K562 (cell line): ENCODE results near the gene FHIT. TPM values are rescaled to one million over a fixed set of nuclear protein-coding genes. Genes with fewer than 3 reads are reported as not detected.
A peak's percentile ranks its signal among the peaks of the same experiment; 100 is the strongest.

Experiments used
- JUNB ChIP-seq: fragments of 450-650 bp; formaldehyde crosslinking; conservative IDR thresholded peaks from 2 replicates; pipeline ENCODE4 v1.4.0; 2020; ENCODE audit warnings: mild to moderate bottlenecking
- KAT2B ChIP-seq: IDR thresholded peaks from one replicate; pipeline ENCODE4 v1.6.1; 2012; ENCODE audit warnings: low read depth, mild to moderate bottlenecking, control low read depth, inconsistent platforms, low read length, moderate library complexity
- PHB ChIP-seq: fragments of 250-450 bp; sonication (Bioruptor Pico); IDR thresholded peaks from 2 replicates; pipeline ENCODE4 v1.5.0; 2021
- RREB1 ChIP-seq: fragments of 250-450 bp; sonication (Bioruptor Pico); IDR thresholded peaks from 2 replicates; pipeline ENCODE4 v1.4.0; 2020
- SP2 ChIP-seq: IDR thresholded peaks from 2 replicates; pipeline ENCODE4 v1.6.1; 2011; ENCODE audit warnings: mild to moderate bottlenecking, low read depth, low read length, moderate library complexity; ENCODE audit not compliant: poor library complexity, severe bottlenecking; ENCODE audit errors: extremely low read depth
- TEAD1 ChIP-seq, 2 experiments: fragments of 450-650 bp in 1 of 2; sonication (generic) in 1 of 2; formaldehyde crosslinking; IDR thresholded peaks; 2 replicates each; pipeline versions ENCODE4 v1.4.0 to v1.8.0; 2020 to 2022; ENCODE audit warnings: mild to moderate bottlenecking in 2 of 2, missing genetic modification reagents in 1 of 2
- ZNF143 ChIP-seq: sonication (generic); formaldehyde crosslinking; IDR thresholded peaks from 2 replicates; pipeline ENCODE4 v1.9.0; 2022; ENCODE audit warnings: mild to moderate bottlenecking, missing genetic modification reagents
- polyA plus RNA-seq, 8 experiments: library from polyadenylated mRNA; depleted of rRNA in 4 of 8; stranded (reverse) in 5 of 8; unstranded in 3 of 8; fragments of >200 nt; fragmentation: Nextera tagmentation in 2 of 8; fragmentation: Illumina TruSeq in 1 of 8; extraction: Ambion mirVana in 2 of 8; extraction: Trizol in 1 of 8; gene quantifications; 2 replicates each; pipeline versions ENCODE4 v1.2.1 to v1.2.3, GENCODE V29; 2011 to 2014; ENCODE audit warnings: inconsistent platforms in 1 of 8, missing spikeins in 1 of 8
- total RNA-seq, 7 experiments: library from RNA; depleted of rRNA in 6 of 7; stranded (reverse); fragments of >200 nt in 6 of 7; fragmentation: Illumina TruSeq in 2 of 7; extraction: Trizol in 2 of 7; gene quantifications; 2 replicates each; pipeline versions ENCODE4 v1.2.1 to v1.2.3, GENCODE V29; 2011 to 2021; ENCODE audit warnings: low replicate concordance in 1 of 7
- TF ChIP-seq, protein P1 (sequence below), 2 experiments: fragments of 450-650 bp in 1 of 2; sonication (generic) in 1 of 2; formaldehyde crosslinking in 1 of 2; IDR thresholded peaks; 2 replicates each; pipeline versions ENCODE4 v1.7.1 to v1.9.0; 2016 to 2022; ENCODE audit warnings: inconsistent platforms in 1 of 2, mild to moderate bottlenecking in 1 of 2, missing genetic modification reagents in 1 of 2
- TF ChIP-seq, protein P2 (sequence below): fragments of 150-350 bp; IDR thresholded peaks from 2 replicates; pipeline ENCODE4 v1.6.1; 2014; ENCODE audit warnings: low read depth, mild to moderate bottlenecking, low read length, borderline replicate concordance

Gene FHIT
- total and polyA plus RNA-seq, 9 of the 15 experiments (the other 6 are each of a cell fraction or from before 2014, with no cell fraction given), result 1.7 to 9.1 (median 4.3) TPM

DNA sequence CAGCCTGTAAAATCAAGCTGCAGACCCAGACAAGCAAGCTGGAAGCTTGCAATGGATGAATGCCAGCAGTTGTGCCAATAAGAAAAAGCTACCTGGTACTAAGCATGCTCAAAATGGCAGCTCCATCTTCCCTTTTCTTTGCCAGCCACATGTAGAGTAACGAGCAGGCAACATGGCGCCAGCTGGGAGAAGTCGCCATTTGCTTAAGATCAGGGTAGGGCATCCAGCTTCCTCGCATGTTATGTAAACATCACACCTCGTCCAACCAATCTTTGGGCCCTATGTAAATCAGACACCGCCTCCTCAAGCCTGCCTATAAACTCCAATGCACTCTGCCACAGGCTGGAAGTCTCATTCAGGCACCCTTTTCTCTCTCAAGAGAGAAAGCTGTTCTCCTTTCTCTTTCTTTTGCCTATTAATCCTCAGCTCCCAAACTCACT, 973.9 kb downstream of the FHIT start (continued):
- TF ChIP-seq, protein P1, sequence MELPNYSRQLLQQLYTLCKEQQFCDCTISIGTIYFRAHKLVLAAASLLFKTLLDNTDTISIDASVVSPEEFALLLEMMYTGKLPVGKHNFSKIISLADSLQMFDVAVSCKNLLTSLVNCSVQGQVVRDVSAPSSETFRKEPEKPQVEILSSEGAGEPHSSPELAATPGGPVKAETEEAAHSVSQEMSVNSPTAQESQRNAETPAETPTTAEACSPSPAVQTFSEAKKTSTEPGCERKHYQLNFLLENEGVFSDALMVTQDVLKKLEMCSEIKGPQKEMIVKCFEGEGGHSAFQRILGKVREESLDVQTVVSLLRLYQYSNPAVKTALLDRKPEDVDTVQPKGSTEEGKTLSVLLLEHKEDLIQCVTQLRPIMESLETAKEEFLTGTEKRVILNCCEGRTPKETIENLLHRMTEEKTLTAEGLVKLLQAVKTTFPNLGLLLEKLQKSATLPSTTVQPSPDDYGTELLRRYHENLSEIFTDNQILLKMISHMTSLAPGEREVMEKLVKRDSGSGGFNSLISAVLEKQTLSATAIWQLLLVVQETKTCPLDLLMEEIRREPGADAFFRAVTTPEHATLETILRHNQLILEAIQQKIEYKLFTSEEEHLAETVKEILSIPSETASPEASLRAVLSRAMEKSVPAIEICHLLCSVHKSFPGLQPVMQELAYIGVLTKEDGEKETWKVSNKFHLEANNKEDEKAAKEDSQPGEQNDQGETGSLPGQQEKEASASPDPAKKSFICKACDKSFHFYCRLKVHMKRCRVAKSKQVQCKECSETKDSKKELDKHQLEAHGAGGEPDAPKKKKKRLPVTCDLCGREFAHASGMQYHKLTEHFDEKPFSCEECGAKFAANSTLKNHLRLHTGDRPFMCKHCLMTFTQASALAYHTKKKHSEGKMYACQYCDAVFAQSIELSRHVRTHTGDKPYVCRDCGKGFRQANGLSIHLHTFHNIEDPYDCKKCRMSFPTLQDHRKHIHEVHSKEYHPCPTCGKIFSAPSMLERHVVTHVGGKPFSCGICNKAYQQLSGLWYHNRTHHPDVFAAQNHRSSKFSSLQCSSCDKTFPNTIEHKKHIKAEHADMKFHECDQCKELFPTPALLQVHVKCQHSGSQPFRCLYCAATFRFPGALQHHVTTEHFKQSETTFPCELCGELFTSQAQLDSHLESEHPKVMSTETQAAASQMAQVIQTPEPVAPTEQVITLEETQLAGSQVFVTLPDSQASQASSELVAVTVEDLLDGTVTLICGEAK (IDR thresholded peaks at IDR 0.05), result no peak
- TF ChIP-seq, protein P1 (CRISPR knock-in tag; IDR thresholded peaks at IDR 0.05), result no peak
- TF ChIP-seq PHB (CRISPR knock-in tag) (no peak), SP2 (no peak), JUNB (no peak), RREB1 (CRISPR knock-in tag) (no peak), ZNF143 (no peak), TEAD1 (CRISPR knock-in tag; IDR thresholded peaks at IDR 0.05) (peak in 1 of 2 experiments; percentile 20; a peak in 1 of 4 replicates), KAT2B (no peak)
- TF ChIP-seq, protein P2, sequence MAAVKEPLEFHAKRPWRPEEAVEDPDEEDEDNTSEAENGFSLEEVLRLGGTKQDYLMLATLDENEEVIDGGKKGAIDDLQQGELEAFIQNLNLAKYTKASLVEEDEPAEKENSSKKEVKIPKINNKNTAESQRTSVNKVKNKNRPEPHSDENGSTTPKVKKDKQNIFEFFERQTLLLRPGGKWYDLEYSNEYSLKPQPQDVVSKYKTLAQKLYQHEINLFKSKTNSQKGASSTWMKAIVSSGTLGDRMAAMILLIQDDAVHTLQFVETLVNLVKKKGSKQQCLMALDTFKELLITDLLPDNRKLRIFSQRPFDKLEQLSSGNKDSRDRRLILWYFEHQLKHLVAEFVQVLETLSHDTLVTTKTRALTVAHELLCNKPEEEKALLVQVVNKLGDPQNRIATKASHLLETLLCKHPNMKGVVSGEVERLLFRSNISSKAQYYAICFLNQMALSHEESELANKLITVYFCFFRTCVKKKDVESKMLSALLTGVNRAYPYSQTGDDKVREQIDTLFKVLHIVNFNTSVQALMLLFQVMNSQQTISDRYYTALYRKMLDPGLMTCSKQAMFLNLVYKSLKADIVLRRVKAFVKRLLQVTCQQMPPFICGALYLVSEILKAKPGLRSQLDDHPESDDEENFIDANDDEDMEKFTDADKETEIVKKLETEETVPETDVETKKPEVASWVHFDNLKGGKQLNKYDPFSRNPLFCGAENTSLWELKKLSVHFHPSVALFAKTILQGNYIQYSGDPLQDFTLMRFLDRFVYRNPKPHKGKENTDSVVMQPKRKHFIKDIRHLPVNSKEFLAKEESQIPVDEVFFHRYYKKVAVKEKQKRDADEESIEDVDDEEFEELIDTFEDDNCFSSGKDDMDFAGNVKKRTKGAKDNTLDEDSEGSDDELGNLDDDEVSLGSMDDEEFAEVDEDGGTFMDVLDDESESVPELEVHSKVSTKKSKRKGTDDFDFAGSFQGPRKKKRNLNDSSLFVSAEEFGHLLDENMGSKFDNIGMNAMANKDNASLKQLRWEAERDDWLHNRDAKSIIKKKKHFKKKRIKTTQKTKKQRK, result no peak
